Activated CD4-positive, alpha-beta T cell treated with anti-CD3 and anti-CD28 coated beads, Interleukin-2, Interleukin-6, amounts not matched to agents 100 ng/mL and 50 ng/mL, durations not matched to agents 16 hours and 8 hours (primary cell): Measurements from ENCODE around the gene OMP.
A peak's percentile ranks its signal among the peaks of the same experiment; 100 is the strongest.

Source experiments
- DNase-seq: peaks from one replicate; pipeline ENCODE4 v3.0.0-alpha.2; 2020

Gene OMP

DNA sequence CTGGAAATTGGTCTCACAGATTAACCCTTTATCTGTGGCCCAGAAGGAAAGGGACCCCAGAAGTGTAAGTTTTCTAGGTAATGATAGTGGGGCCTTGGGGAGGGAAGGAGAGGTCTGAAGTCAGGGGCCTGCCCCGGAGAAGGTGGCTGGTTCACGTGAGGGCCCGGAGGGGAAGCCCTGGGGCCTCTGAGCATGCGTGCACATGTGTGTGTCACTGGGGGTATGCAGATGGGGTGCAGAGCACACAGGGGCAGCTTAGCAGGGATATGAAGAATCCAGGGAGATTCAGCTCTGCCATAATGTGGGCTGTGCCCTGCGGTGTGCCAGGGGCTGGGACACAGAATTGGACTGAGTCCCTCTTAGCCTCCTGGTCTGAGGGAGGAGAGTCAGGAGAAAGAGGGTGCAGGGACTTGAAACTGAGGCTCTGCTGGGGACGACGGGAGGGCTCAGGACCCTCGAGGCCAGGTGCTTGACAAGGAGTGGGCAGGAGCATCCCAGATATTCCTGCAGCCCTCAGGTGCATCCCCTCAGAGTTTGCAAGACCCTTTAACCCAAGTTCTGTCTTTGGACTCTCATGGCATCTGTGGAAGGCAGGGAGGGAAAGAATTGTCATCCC is 40.9 kb downstream of the OMP start:
- DNase-seq = no peak

DNA sequence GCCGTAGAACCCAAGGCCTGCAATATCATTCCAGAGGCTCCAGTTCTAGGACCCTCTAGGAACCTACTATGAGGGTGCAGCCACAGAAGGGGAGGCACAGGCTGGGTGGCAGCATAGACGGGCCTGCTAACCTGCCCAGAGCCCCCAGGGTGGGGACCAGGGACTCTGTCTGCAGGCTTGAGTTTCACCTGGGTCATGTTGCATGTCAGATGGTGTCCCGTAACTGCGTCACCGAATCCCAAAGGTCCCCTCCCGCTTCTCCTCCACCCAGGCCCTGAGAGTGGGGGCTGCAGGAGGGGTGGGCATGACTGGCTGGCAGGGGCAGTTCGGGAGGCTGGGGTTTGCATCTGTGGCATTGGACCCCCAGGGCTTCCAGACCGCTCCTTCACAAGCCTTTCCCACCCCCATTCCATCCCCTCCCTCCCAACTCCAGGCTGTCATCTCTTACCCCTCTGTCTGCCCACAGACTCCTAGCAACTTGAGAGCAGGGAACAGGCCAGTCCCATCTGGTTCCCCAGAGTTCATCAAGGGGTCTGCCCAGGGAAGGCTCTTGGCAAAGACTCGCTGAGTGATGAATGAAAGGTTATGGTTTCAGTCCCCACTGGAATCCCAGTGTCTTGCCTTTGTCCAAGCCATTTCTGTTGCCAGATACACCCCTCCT is 41.7 kb downstream of the OMP start:
- DNase-seq = no peak

DNA sequence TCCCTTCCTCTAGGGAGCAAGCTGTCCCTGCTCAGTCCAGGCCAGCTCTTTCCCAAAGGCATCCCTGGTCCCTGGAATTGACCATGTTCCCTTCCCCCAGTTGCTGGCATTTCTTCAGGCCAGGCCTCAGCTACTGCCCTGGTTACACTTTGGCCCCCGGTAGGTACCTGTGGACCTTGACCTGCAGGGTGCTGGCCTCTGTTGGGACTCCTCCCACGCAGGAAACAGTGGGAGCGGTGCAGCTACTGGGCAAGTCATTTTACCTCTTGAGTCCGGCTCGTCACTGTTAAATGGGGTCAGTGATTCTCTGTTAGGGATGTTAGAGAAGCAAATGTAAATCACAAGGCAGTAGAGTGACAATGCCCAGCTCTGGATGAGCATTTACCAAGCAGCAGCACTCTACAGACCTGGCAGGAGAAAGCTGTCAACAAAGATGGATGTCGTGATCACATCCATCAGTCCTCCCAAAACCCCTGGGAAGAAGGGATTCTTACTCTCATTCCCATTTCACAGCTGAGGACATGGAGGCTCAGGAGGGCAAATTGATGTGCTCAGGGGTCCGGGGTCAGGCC is 42.3 kb downstream of the OMP start:
- no peak for DNase-seq

DNA sequence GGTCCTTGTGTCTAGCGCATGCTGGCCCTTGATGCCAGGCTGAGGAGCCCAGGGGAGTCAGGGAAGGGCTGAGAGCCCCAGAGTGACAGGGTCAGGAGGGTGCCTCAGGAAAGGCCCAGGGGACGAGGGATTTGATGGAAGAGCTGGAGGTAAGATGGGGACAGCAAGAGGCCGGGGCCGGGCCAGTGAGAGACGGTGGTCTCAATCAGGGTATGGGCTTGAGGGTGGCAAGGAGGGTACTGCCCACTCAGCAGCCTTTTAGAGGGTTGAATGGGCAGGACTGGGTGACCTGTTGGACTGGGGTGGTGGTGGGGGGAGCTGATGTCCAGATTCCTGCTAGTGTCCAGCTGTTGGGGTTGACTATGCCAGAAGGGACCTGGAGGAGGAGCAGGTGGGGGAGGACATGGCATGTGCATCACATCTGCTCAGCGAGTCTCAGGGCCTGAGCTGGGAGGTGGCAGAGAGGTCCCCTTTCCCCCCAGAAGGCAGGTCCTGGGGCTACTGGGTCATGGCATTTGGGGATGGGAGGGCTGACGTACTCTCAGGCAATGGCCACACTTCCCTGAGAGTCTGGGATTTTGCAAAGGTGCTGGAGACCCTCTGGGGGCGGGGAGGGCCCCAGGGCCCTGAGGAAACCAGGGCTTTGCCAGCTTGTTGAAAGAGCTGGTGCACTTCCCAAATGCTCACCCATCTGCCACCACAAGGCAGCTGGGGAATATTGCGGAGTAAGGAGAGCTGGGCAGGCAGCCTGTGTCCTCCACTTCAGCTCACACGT is 43.8 kb downstream of the OMP start:
- no peak for DNase-seq

DNA sequence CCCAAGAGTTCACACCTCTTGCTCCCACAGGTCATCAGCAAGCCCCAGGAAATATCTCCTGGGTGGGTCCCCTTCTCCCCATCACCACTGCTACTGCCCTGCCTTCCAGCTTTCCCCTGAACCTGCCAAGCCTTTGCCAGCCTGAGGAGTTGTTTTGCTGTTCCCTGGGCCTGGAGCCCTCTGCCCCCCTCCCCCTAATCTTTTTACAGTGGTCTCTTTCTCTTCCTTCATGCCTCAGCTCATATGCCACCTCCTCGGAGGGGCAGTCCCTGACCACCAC is 44.3 kb downstream of the OMP start:
- DNase-seq = no peak

DNA sequence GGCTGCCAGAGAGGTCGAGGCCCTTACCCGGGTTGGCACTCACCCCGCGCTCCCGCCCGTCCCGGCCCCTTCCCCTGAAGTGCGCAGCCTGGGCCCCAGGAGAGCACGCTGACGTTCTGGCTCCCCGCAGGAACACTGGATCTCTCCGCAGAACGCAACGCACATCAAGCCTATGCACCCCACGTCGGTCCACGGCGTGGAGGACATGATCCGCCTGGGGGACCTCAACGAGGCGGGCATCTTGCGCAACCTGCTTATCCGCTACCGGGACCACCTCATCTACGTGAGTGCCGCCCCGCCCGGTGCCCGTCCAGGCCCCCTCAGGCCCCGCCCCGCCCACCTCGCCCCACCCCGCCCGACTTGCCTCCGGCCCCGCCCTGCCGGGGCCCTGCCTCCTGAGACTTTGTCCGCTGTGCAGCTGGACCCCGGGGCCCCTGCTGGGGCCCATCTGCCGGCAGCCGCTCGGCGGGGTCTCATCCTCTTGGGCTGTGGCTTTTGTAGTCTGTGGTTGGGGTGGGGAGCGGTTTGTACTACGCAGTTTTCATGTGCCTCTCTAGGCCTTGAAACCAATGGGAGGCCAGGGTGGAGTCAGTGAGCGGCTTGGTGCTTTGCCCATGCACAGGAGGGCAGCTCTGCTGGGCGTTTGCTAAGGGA is 45.2 kb downstream of the OMP start:
- peak; percentile 32 for DNase-seq

DNA sequence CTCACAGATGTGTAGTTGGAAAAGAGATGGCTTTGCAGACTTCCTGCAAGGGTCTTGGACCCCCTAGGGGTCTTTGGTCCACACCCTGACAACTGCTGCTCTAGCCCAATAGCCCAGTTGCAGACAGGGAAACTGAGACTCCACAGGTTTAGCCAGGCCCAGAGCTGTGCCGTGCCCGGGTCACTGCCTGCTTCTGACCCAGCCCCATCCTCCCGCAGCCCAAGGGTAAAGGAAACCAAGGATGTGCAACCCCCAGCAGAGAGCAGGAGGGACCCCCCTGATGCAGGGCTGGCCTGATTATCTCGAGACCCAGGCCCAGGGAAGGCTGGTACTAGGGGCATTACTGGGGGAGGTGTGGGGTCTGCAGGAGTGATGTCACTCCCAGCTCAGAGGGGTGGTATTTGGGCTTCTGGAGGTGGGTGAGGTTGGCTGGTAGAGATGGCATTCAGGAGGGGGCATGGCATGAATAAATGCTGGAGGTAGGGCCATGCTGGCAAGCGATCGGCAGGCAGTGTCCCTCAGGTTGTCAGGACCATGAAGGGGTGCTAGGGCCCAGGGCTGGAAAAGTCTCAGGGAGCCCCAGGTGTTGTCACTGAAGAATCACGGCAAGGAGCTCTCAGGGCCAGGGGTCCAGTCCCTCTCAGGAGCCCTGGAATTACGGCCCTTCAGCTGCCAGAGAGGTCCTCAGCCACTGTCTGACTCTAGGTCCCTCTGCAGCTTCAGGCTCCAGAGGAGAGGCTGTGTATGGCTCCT is 46.5 kb downstream of the OMP start:
- DNase-seq = no peak

DNA sequence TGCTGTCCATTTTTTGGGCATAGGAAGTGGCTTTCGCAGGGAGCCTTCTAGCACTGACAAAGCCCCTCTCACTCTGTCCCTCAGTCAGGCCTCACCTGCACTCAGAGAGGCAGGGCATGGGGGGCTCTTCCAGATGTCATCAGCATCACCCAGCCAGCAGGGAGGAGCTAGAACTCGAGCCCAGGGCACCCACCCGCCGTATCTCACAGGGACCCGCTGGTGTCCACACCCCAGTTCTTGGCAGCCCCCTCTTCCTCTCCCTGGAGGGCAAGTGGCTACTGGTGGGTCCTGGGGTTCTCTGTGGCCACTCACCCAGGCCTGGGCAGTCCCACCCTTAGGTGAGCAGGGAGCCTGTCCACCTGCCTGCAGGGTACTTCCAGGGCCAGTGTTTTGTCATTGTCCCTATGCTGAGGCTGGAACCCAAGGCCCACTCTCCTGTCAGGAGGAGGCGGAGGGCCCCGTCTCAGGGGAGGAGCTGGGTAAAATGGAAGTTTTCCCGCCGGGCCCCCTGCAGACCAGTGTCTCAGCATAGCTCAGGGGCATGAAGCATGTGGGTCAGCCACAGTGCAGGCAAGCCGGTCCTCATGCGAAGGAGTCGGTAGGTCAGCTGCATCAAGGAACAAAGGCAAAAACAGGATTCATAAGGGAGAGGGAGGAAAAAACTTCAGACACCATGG is 47.2 kb downstream of the OMP start:
- DNase-seq = no peak

DNA sequence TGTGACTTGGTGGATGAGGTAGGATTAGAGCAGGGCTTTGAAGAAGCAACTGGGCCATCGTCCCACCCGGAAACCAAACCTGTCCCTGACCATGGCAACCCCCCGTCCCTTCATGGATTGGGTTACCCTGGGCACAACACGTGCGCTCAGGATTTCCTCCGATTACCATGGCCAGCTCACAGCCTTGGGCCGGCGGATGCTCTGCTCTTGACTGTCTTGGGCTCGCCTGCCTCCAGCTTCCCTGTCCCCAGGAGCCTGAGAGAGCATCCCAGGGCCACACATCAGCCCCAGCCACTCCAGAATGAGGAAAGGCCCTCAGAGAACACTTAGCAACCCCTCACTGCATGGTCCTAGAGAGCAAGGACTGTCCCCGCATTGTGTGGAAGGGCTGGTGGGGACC is 48.2 kb downstream of the OMP start:
- DNase-seq = no peak

DNA sequence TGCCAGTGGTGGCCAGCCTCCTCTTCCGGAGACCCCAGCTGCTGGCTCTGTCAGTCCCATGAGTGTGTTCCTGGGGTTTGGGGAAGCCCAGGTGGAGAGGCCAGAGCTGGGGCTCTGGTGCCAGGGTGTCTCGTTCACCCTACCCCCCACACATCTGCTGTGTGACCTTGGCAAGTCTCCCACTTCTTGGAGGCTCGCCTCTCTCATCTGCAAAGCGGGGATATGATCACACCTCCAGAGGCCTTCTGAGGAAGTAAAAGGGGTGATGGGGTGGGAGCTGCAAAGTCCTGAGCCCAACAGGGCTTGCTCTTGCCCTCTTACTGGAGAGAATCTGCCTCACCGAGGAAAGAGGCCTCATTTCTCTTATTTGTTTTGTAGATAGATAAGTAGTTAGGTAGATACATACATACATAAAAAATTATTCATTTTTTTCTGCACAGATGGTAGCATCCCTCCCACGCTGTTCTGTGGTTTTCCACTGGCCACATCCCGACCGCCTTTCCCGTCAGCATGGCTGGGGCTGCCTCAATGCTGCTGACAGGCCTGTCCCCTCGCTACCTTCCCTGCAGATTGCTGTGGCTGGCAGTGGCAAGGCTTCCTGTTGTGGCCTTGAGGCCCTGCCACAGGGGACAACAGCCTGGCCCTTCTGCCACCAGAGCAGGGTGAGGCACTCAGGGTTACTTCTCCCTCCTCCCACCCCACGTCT is 49.3 kb downstream of the OMP start:
- peak; percentile 76 for DNase-seq

DNA sequence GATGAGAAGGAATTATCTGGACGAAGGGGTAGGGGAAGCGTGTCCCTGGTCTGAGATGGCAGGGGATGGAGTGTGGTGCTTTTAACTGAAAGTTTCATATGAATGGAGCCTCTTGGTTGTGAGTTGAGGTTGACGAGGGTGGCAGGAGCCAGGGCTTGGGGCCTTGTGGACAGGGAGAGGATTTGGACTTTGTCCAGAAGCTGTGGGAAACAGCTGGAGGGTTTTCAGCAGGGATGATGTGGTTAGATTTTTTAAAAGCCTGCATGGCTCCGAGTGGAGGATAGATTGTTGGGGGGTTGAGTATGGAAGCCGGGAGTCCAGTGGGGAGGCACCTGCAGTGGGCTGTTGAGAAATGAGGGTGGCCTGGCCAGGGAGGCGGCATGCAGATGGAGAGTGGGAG is 50.2 kb downstream of the OMP start:
- no peak for DNase-seq
